Body of pancreas (tissue), 4 donors: ENCODE results near the gene NDFIP2. TPM values are rescaled to one million over a fixed set of nuclear protein-coding genes. Genes with fewer than 3 reads are reported as not detected.

Experiments
- ATAC-seq: fragments of 150-250 bp; one replicate; pipeline ENCODE4 v1.9.1; 2016
- DNase-seq, 4 donors: peaks; one replicate each; pipeline ENCODE4 v3.0.0-alpha.2; 2019
- H3K27ac ChIP-seq, 4 donors: fragments of 200-600 bp; sonication (generic); 1 replicate in 3 of 4; 2 replicates in 1 of 4; pipeline versions ENCODE4 v1.5.1 to v1.6.1; 2016 to 2019; ENCODE audit warnings: mild to moderate bottlenecking in 1 of 4, mixed read lengths in 1 of 4, moderate library complexity in 1 of 4
- H3K27me3 ChIP-seq, 2 donors: fragments of 200-600 bp; sonication (generic); one replicate each; pipeline ENCODE4 v1.6.0; 2016; ENCODE audit warnings: mild to moderate bottlenecking in 1 of 2
- H3K36me3 ChIP-seq, 2 donors: fragments of 200-600 bp; sonication (generic); replicated peaks in 1 of 2; 2 replicates each; pipeline ENCODE4 v1.5.1; 2016; ENCODE audit warnings: low read depth in 2 of 2; ENCODE audit not compliant: insufficient read depth in 1 of 2
- H3K4me1 ChIP-seq: fragments of 200-600 bp; sonication (generic); one replicate; pipeline ENCODE4 v1.6.0; 2016
- H3K4me3 ChIP-seq, 2 donors: fragments of 200-600 bp; sonication (generic); 1 replicate in 1 of 2; 2 replicates in 1 of 2; pipeline ENCODE4 v1.5.1; 2016 to 2019
- H3K9me3 ChIP-seq, 3 donors: fragments of 200-600 bp; sonication (generic); 1 replicate in 2 of 3; 2 replicates in 1 of 3; pipeline ENCODE4 v1.5.1; 2016
- POLR2A ChIP-seq, 3 donors: fragments of 450-650 bp; IDR thresholded peaks; one replicate each; pipeline ENCODE4 v1.6.1; 2016; ENCODE audit warnings: antibody characterized with exemption in 3 of 3, mild to moderate bottlenecking in 2 of 3
- whole genome bisulfite sequencing, 2 donors: methylation state at CpG; one replicate each; pipeline ENCODE4 v1.1.5; 2017; 5-methylcytosine and 5-hydroxymethylcytosine counted together
- intact Hi-C: fragments of 100-400 bp; cut with DNase I; formaldehyde crosslinking; loops from one replicate; pipeline ENCODE4 v1.15.1; 2023
- total RNA-seq, 2 donors: library from RNA; depleted of rRNA; stranded (reverse); fragments of >200 nt; gene quantifications; one replicate each; pipeline ENCODE4 v1.1.0, GENCODE V29; 2016
- TF ChIP-seq, protein P1 (sequence below), 7 experiments: fragments of 450-650 bp in 4 of 7; fragments of 200-600 bp in 3 of 7; sonication (generic) in 3 of 7; IDR thresholded peaks; one replicate each; pipeline ENCODE4 v1.5.1; 2016 to 2019; ENCODE audit warnings: antibody characterized with exemption in 7 of 7

The NDFIP2 gene
- total RNA-seq, 2 donors from 2014 or later: 16.8 to 18.9 TPM

DNA sequence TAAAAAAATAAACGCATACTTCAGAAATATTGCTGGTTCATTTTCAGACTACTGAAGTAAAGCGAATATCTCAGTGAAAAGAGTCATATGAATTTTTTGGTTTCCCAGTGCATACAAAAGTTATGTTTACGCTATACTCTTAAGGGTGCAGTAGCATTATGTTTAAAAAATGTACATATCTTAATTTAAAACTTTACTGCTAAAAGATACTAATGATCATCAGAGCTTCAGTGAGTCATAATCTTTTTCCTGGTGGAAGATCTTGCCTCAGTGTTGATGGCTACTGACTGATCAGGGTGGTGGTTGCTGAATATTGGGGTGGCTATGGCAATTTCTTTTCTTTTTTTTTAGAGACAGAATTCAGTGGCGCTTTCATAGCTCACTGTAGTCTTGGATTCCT, 48.9 kb downstream of the NDFIP2 start:
- Histone ChIP-seq H3K9me3 (no peaks in the 10 kb centered on the region), H3K4me1 (no peaks in the 10 kb centered on the region), H3K27ac (no peak overlapping the region), H3K36me3 (peaks cover 0 to 4% of the 10 kb centered on the region in 2 donors), H3K27me3 (no peaks in the 10 kb centered on the region), H3K4me3 (no peak overlapping the region)
- no peak for ATAC-seq
- no peak for DNase-seq
- intact Hi-C loops: no loop called here
- whole genome bisulfite sequencing, 2 donors: 89% methylated on average over 4 of the region's 4 CpGs
- TF ChIP-seq POLR2A (IDR thresholded peaks at IDR 0.05): no peak
- TF ChIP-seq, protein P1, sequence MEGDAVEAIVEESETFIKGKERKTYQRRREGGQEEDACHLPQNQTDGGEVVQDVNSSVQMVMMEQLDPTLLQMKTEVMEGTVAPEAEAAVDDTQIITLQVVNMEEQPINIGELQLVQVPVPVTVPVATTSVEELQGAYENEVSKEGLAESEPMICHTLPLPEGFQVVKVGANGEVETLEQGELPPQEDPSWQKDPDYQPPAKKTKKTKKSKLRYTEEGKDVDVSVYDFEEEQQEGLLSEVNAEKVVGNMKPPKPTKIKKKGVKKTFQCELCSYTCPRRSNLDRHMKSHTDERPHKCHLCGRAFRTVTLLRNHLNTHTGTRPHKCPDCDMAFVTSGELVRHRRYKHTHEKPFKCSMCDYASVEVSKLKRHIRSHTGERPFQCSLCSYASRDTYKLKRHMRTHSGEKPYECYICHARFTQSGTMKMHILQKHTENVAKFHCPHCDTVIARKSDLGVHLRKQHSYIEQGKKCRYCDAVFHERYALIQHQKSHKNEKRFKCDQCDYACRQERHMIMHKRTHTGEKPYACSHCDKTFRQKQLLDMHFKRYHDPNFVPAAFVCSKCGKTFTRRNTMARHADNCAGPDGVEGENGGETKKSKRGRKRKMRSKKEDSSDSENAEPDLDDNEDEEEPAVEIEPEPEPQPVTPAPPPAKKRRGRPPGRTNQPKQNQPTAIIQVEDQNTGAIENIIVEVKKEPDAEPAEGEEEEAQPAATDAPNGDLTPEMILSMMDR (IDR thresholded peaks at IDR 0.05): no peak

DNA sequence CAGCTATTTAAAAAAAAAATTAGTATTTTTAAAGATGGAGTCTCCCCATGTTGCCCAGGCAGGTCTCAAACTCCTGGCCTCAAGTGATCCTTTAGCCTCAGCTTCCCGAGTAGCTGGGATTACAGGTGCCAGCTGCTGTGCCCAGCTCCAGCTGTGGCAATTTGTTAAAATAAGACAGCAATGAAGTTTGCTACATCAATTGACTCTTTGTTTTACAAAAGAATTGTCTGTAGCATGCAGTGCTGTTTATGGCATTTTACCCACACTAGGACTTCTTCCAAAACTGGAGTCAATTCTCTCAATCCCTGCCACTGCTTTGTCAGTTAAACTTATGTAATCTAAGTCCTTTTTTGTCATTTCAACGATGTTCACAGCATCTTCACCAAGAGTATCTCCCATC, 49.3 kb downstream of the NDFIP2 start:
- Histone ChIP-seq H3K27me3 (no peaks in the 10 kb centered on the region), H3K9me3 (no peaks in the 10 kb centered on the region), H3K4me1 (peaks cover 4% of the 10 kb centered on the region), H3K4me3 (no peak overlapping the region), H3K36me3 (no peaks in the 10 kb centered on the region), H3K27ac (no peak overlapping the region)
- no peak for ATAC-seq
- no peak for TF ChIP-seq POLR2A (IDR thresholded peaks at IDR 0.05)
- TF ChIP-seq, protein P1 (IDR thresholded peaks at IDR 0.05): no peak
- intact Hi-C loops: no loop called here
- DNase-seq: no peak
- 67 to 70% methylated on average over 2 of the region's 2 CpGs for WGBS, 2 donors

DNA sequence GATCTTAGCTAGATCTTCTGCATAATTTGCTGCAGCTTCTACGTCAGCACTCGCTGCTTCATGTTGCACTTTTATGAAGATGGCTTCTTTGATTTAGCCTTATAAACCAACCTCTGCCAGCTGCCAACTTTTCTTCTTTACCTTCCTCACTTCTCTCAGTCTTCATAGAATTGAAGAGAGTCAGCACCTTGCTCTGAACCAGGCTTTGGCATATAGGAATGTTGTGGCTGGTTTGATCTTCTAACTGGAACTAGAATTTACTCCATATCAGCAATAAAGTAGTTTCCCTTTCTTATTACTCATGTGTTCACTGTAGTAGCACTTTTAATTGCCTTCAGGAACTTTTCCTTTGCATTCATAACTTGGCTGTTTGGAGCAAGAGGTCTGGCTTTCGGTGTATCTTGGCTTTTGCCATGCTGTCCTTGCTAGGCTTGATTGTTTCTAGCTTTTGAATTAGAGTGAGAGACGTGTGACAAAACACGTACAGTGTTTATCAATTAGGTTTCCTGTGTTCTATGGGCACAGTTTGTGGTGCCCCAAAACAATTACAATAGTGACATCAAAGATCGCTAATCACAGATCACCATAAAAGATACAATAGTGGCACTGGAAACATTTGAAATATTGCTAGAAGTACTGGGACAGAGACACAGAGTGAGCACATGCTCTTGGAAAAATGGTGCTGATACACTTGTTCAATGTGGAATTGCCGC, 50.7 kb downstream of the NDFIP2 start:
- intact Hi-C loops: no loop called here
- no peak for DNase-seq
- H3K27ac ChIP-seq: no peak overlapping the region
- no peak for TF ChIP-seq POLR2A (IDR thresholded peaks at IDR 0.05)
- TF ChIP-seq, protein P1 (IDR thresholded peaks at IDR 0.05): no peak
- H3K4me1 ChIP-seq: peaks cover 7% of the 10 kb centered on the region
- no peak overlapping the region for H3K4me3 ChIP-seq
- H3K9me3 ChIP-seq: no peaks in the 10 kb centered on the region
- ATAC-seq: no peak
- H3K36me3 ChIP-seq: no peaks in the 10 kb centered on the region
- H3K27me3 ChIP-seq: no peaks in the 10 kb centered on the region
- 86 to 93% methylated on average over 7 of the region's 7 CpGs for WGBS, 2 donors

DNA sequence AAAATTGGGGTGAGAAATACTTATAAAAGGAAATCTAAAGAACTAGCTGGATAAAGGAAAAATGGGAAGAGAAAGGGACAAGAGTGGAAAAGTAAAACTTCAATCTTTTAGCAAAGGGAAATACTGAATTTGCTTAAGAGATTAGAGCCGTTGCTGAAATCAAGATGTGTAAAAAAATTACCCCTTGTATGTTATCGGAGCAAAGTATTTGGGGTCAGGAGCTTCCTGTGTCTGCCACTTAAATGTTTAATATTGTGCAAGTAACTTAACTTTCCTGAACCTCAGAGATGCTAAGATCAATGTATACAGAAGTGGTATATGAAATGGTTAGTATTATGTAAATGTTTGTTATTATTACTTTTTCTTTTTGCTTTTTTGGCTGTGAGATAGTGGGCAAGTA, 51.6 kb downstream of the NDFIP2 start:
- Histone ChIP-seq H3K9me3 (no peaks in the 10 kb centered on the region), H3K4me3 (no peak overlapping the region), H3K36me3 (no peaks in the 10 kb centered on the region), H3K27ac (no peak overlapping the region), H3K27me3 (no peaks in the 10 kb centered on the region), H3K4me1 (peaks cover 7% of the 10 kb centered on the region)
- 50 to 62% methylated on average over 2 of the region's 2 CpGs for WGBS, 2 donors
- TF ChIP-seq POLR2A (IDR thresholded peaks at IDR 0.05): no peak
- TF ChIP-seq, protein P1 (IDR thresholded peaks at IDR 0.05): no peak
- DNase-seq: no peak
- ATAC-seq: no peak
- intact Hi-C loops: no loop called here

DNA sequence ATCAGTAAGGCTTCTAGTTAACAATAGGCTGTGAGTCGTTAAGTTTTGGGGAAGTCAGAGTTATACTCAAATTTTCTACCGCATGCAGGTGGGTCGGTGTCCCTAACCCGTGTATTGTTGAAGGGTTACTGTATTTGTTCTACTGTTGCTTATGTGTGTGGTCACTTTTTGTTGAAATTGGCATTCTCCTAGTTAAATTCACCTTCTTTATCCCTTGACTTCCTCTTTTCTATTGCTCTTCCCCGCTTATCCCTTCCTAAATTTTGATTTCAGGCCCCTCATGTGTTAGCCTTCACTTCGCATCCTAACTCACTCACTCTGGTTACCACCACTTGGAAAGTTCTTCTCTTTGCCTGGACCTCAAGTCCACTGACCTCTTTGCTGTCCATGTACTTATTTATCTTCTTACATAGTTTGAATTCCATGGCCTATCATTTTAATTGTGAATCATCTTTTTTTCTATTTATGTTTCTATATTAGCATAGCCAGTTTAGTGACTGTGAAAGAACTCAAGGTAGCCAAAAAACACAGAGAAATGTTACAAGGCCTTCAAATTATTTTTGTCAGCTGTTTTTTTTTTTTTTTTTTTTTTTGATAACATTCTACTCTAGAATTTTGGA, 52.9 kb downstream of the NDFIP2 start:
- TF ChIP-seq, protein P1 (IDR thresholded peaks at IDR 0.05): no peak
- no peak for TF ChIP-seq POLR2A (IDR thresholded peaks at IDR 0.05)
- ATAC-seq (no peak), DNase-seq (no peak)
- intact Hi-C loops: no loop called here
- Histone ChIP-seq H3K36me3 (no peaks in the 10 kb centered on the region), H3K27ac (no peak overlapping the region), H3K27me3 (no peaks in the 10 kb centered on the region), H3K9me3 (no peaks in the 10 kb centered on the region), H3K4me3 (no peak overlapping the region), H3K4me1 (peaks cover 7% of the 10 kb centered on the region)
- WGBS, 2 donors: 94% methylated on average over 6 of the region's 6 CpGs
